Uterus (tissue), 2 donors: Measurements from ENCODE around the gene DBNDD1.

ENCODE experiments used
- POLR2A ChIP-seq, 2 donors: fragments of 450-650 bp; IDR thresholded peaks; one replicate each; pipeline ENCODE4 v1.6.1; 2016; ENCODE audit warnings: antibody characterized with exemption in 2 of 2, mild to moderate bottlenecking in 1 of 2, moderate library complexity in 1 of 2
- TF ChIP-seq, protein P1 (sequence below), 4 experiments: fragments of 200-600 bp in 2 of 4; fragments of 450-650 bp in 2 of 4; sonication (generic) in 2 of 4; IDR thresholded peaks; one replicate each; pipeline ENCODE4 v1.5.1; 2016 to 2019; ENCODE audit warnings: antibody characterized with exemption in 4 of 4, mild to moderate bottlenecking in 2 of 4, moderate library complexity in 1 of 4

DNA sequence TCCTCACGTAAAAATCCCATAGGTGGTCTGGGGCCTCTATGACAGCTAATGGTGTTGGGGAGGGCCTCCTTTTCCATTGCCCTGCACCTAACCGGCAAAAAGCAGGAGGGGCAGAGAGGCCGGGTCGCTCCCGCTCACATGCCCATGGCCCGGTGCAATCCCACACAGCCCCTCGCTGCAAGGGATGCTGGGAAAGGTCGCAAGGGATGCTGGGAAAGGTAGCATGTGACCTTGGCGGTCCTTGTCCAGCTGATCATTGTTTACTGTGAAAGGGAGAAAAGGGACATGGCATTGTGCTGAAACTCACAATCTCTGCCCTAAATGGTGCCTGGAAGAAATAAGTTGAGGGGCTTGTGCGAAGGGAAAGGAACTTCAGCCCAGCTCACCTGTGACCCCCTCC is 60.7 kb downstream of the DBNDD1 start:
- no peak for TF ChIP-seq POLR2A (IDR thresholded peaks at IDR 0.05)
- TF ChIP-seq, protein P1, sequence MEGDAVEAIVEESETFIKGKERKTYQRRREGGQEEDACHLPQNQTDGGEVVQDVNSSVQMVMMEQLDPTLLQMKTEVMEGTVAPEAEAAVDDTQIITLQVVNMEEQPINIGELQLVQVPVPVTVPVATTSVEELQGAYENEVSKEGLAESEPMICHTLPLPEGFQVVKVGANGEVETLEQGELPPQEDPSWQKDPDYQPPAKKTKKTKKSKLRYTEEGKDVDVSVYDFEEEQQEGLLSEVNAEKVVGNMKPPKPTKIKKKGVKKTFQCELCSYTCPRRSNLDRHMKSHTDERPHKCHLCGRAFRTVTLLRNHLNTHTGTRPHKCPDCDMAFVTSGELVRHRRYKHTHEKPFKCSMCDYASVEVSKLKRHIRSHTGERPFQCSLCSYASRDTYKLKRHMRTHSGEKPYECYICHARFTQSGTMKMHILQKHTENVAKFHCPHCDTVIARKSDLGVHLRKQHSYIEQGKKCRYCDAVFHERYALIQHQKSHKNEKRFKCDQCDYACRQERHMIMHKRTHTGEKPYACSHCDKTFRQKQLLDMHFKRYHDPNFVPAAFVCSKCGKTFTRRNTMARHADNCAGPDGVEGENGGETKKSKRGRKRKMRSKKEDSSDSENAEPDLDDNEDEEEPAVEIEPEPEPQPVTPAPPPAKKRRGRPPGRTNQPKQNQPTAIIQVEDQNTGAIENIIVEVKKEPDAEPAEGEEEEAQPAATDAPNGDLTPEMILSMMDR (IDR thresholded peaks at IDR 0.05), result no peak
